ENCODE results near the gene PKLR.

The PKLR gene

GRCh38 chr1:155277070-155277901, 24.0 kb downstream of the PKLR start, which contains the start of gene HCN3:
Gene HCN3, plus strand, starts transcription at chr1:155277463. Its CDS starts 128 bp downstream, at chr1:155277591.
- peak; percentile 98 for DNase-seq (ENCODE audit: extremely low spot score)
- ChIA-PET POLR2A (interaction anchor here (0.6 kb wide), 1 partner anchor 31 kb away, joined by 3 read pairs; the partner anchor contains the start of gene FDPS), CTCF (interaction anchor here (0.6 to 4.2 kb wide), 19 partner anchors 8 to 731 kb away, joined by 3 to 35 read pairs (median 5); partner anchors contain the start of genes FDPS and SCAMP3)
- TF ChIP-seq CTCF (IDR thresholded peaks at IDR 0.05; ENCODE audit: control extremely low read depth, extremely low read depth, low read depth, missing control alignments), result peak; percentile 52

- POLR2A ChIA-PET, result interaction anchor here (0.6 to 1.0 kb wide), 6 partner anchors 9 to 583 kb away, joined by 3 to 10 read pairs (median 5); partner anchors contain the start of gene GON4L
- peak; percentile 97 for DNase-seq (ENCODE audit: extremely low spot score)
Observed at GRCh38 chr1:155273343-155274245, 27.6 kb downstream of the PKLR start, which contains the start of gene CLK2. Gene CLK2, minus strand, starts transcription at chr1:155273504. Its CDS starts 2,527 bp downstream, at chr1:155270977.

GRCh38 chr1:155272466-155273342, 28.5 kb downstream of the PKLR start:
- POLR2A ChIA-PET, result interaction anchor here (0.6 to 1.0 kb wide), 6 partner anchors 8 to 584 kb away, joined by 3 to 10 read pairs (median 5); partner anchors contain the start of gene GON4L
- CTCF ChIA-PET, result interaction anchor here (0.8 to 11.8 kb wide), 7 partner anchors 9 to 51 kb away, joined by 3 to 154 read pairs (median 3); partner anchors contain the start of gene FDPS

More at GRCh38 chr1:155273343-155274245, 27.6 kb downstream of the PKLR start, which contains the start of gene CLK2:
- no peak for TF ChIP-seq CTCF (IDR thresholded peaks at IDR 0.05; ENCODE audit: control extremely low read depth, extremely low read depth, low read depth, missing control alignments)
- CTCF ChIA-PET, result interaction anchor here (0.8 to 11.8 kb wide), 6 partner anchors 17 to 50 kb away, joined by 3 to 154 read pairs (median 3); partner anchors contain the start of gene FDPS

GRCh38 chr1:155269381-155269780, 31.9 kb downstream of the PKLR start:
- DNase-seq (ENCODE audit: extremely low spot score), result no peak
- ChIA-PET POLR2A (no interaction called here), CTCF (interaction anchor here (1.6 to 11.8 kb wide), 2 partner anchors 9 to 18 kb away, joined by 3 to 154 read pairs; no protein-coding TSS in a partner anchor)
- TF ChIP-seq CTCF (IDR thresholded peaks at IDR 0.05; ENCODE audit: control extremely low read depth, extremely low read depth, low read depth, missing control alignments), result no peak

More at GRCh38 chr1:155272466-155273342, 28.5 kb downstream of the PKLR start:
- no peak for DNase-seq (ENCODE audit: extremely low spot score)
- no peak for TF ChIP-seq CTCF (IDR thresholded peaks at IDR 0.05; ENCODE audit: control extremely low read depth, extremely low read depth, low read depth, missing control alignments)

- CTCF ChIA-PET, result interaction anchor here (11.8 kb wide), 1 partner anchor 17 kb away, joined by 154 read pairs; no protein-coding TSS in a partner anchor
- DNase-seq (ENCODE audit: extremely low spot score), result no peak
- no peak for TF ChIP-seq CTCF (IDR thresholded peaks at IDR 0.05; ENCODE audit: control extremely low read depth, extremely low read depth, low read depth, missing control alignments)
- POLR2A ChIA-PET, result no interaction called here
Observed at GRCh38 chr1:155268630-155269029, 32.6 kb downstream of the PKLR start.
